Right lobe of liver (tissue), 4 donors: ENCODE data around the gene DOK6.

Experiments used
- CTCF ChIP-seq, 4 donors: fragments of 200-600 bp in 3 of 4; fragments of 450-650 bp in 1 of 4; IDR thresholded peaks; one replicate each; pipeline versions ENCODE4 v1.5.1 to v1.8.0; 2016 to 2022; ENCODE audit warnings: antibody characterized with exemption in 4 of 4, mild to moderate bottlenecking in 2 of 4
- POLR2A ChIP-seq: fragments of 450-650 bp; IDR thresholded peaks from one replicate; pipeline ENCODE4 v1.6.1; 2017; ENCODE audit warnings: antibody characterized with exemption, mild to moderate bottlenecking
- donor health status: DM: no; HTN: no; CAD: no.
- donor health status: DM: no; HTN: no; CAD: no.
- donor health status: DM: no; HTN: yes; CAD: no.

GRCh38 chr18:69689121-69689759 lies 288.6 kb downstream of the DOK6 start:
- no peak for TF ChIP-seq CTCF (IDR thresholded peaks at IDR 0.05)
- no peak for TF ChIP-seq POLR2A
